Colonic mucosa (tissue), 4 donors: ENCODE measurements around the gene PIGC. TPM values are rescaled to one million over a fixed set of nuclear protein-coding genes. Genes with fewer than 3 reads are reported as not detected.

ENCODE experiments used
- DNase-seq: peaks from one replicate; pipeline ENCODE4 v3.0.0-alpha.2; 2020
- H3K27ac ChIP-seq: fragments of 200-600 bp; one replicate; pipeline ENCODE4 v1.8.0; 2021
- H3K27me3 ChIP-seq: fragments of 200-600 bp; one replicate; pipeline ENCODE4 v1.8.0; 2021
- H3K36me3 ChIP-seq: fragments of 200-600 bp; one replicate; pipeline ENCODE4 v1.8.0; 2021
- H3K4me1 ChIP-seq: fragments of 200-600 bp; one replicate; pipeline ENCODE4 v1.8.0; 2021; ENCODE audit warnings: mild to moderate bottlenecking
- H3K4me3 ChIP-seq: fragments of 200-600 bp; one replicate; pipeline ENCODE4 v1.8.0; 2021
- H3K9ac ChIP-seq, 2 donors: one replicate each; pipeline ENCODE4 v1.7.0; 2013; ENCODE audit warnings: control low read depth in 2 of 2, low read depth in 2 of 2, low read length in 2 of 2
- H3K9me3 ChIP-seq: fragments of 200-600 bp; one replicate; pipeline ENCODE4 v1.8.0; 2021
- intact Hi-C: fragments of 100-400 bp; cut with DNase I; formaldehyde crosslinking; loops from one replicate; pipeline ENCODE4 v1.14.1; 2022
- total RNA-seq, 2 donors: library from RNA; stranded (reverse); fragmentation: NEBNext Ultra II Directional in 1 of 2; extraction: Animal tissue kit (Norgen Biotek cat#: 25700) in 1 of 2; gene quantifications; one replicate each; pipeline ENCODE4 v1.2.1, GENCODE V29; 2021
- TF ChIP-seq, protein P1 (sequence below): fragments of 200-600 bp; IDR thresholded peaks from one replicate; pipeline ENCODE4 v1.8.0; 2022; ENCODE audit warnings: antibody characterized with exemption, mild to moderate bottlenecking
- donor health status: healthy.
- donor health status: DM: no; HTN: no; CAD: no.
- donor health status: DM: no; HTN: no; CAD: no.

PIGC gene
- total RNA-seq, 2 donors from 2014 or later: 20.5 to 24.1 TPM

DNA sequence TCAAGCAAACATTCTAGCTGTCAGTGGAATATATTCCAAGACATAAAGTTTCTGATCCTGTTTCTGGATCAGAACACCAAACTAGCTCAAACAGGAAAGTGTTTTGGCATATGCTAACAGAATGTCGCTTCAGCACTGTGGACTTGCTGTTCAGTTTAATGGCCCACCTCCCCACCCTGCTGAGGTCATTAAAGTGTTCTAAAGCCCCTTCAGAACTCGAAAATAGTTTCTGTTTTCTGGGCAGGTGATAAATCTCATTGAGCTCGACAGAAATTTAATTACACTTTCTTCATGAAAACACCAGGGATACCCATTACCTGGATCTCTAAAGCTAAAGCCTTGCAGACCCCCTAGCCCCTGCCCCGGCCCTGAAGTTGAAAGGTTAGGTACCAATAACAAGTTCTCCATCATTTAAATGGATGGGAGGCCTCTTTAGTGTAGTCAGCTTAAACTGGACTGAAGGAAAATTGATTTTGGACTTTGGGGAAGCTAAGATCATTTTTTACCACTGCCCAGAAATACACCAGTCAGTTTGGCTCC is 27.3 kb downstream of the PIGC start:
- H3K36me3 ChIP-seq: no peaks in the 10 kb centered on the region
- H3K27ac ChIP-seq: no peak overlapping the region
- no peaks in the 10 kb centered on the region for H3K27me3 ChIP-seq
- TF ChIP-seq, protein P1, sequence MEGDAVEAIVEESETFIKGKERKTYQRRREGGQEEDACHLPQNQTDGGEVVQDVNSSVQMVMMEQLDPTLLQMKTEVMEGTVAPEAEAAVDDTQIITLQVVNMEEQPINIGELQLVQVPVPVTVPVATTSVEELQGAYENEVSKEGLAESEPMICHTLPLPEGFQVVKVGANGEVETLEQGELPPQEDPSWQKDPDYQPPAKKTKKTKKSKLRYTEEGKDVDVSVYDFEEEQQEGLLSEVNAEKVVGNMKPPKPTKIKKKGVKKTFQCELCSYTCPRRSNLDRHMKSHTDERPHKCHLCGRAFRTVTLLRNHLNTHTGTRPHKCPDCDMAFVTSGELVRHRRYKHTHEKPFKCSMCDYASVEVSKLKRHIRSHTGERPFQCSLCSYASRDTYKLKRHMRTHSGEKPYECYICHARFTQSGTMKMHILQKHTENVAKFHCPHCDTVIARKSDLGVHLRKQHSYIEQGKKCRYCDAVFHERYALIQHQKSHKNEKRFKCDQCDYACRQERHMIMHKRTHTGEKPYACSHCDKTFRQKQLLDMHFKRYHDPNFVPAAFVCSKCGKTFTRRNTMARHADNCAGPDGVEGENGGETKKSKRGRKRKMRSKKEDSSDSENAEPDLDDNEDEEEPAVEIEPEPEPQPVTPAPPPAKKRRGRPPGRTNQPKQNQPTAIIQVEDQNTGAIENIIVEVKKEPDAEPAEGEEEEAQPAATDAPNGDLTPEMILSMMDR: no peak
- no peak for DNase-seq
- no peaks in the 10 kb centered on the region for H3K9me3 ChIP-seq
- H3K4me1 ChIP-seq: no peaks in the 10 kb centered on the region
- H3K9ac ChIP-seq: no peak overlapping the region
- intact Hi-C loops: no loop called here
- no peak overlapping the region for H3K4me3 ChIP-seq

DNA sequence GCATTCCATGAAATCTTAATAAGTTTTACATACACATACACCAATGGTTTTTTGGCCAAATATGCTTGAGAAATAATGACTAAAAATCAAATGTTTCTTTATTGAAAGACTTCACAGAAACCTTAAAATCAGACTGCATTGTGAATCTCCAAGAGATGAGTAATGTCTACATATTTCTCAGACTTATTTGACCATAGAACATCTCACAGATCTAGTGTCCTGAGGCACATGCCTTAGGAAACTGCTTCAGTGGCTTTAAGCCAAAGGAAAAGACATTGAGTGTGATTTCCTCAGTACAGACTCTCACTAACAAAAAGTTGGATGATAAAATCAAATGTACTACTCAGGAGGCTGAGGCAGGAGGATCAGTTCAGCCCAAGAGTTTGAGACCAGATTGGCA is 29.5 kb downstream of the PIGC start:
- intact Hi-C loops: no loop called here
- H3K9me3 ChIP-seq: no peaks in the 10 kb centered on the region
- no peak overlapping the region for H3K4me3 ChIP-seq
- TF ChIP-seq, protein P1: no peak
- H3K36me3 ChIP-seq: no peaks in the 10 kb centered on the region
- H3K27ac ChIP-seq: no peak overlapping the region
- no peaks in the 10 kb centered on the region for H3K27me3 ChIP-seq
- DNase-seq: no peak
- no peaks in the 10 kb centered on the region for H3K4me1 ChIP-seq
- H3K9ac ChIP-seq: no peak overlapping the region

DNA sequence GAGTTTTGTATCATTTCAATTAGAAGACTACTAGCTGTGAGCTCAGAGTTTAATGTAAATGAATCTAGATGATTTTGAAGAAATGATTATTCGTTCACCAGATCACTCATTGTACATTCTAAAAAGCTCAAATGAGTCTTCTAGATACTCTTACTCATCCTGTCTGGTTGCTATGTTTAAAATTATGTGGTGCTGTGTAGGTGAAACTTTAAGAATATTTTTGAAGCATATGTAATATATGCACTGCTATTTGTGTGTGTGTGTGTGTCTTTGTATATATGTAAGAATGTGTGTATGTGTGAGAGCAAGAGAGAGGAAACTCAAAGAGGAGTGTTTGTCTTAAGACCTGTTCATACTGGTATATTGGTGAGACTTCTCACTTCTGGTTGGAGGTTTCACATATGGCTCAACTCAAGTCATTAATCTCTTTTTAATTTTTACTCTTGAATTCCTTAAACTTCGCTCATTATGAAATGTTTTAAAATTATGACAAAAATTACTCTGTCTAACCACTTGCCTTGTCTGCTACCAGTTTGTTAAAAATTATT is 32.0 kb downstream of the PIGC start:
- Histone ChIP-seq H3K4me1 (no peaks in the 10 kb centered on the region), H3K27ac (no peak overlapping the region), H3K27me3 (no peaks in the 10 kb centered on the region), H3K36me3 (no peaks in the 10 kb centered on the region), H3K9ac (no peak overlapping the region), H3K4me3 (no peak overlapping the region), H3K9me3 (no peaks in the 10 kb centered on the region)
- DNase-seq: no peak
- intact Hi-C loops: no loop called here
- TF ChIP-seq, protein P1: no peak

DNA sequence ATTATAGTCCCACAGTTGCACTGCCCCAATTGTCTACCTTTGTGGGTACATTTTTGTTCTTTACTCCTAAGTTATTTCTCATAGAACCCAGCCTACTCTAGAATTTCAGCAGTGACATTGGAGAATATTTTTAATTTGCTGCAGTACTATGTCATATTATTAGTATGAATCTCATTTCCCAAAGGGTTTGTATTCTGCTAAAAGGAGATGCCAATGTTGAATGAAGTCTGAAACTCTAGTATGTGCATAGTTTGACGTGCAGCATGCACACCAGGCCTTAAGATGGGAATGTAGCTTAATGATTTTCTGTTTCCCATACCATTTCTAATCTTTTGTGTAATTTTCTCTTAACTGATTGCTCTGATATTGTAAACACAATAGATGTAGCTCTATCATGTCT is 33.8 kb downstream of the PIGC start:
- intact Hi-C loops: no loop called here
- no peak overlapping the region for H3K27ac ChIP-seq
- H3K4me1 ChIP-seq: no peaks in the 10 kb centered on the region
- H3K27me3 ChIP-seq: no peaks in the 10 kb centered on the region
- H3K9ac ChIP-seq: no peak overlapping the region
- H3K9me3 ChIP-seq: no peaks in the 10 kb centered on the region
- H3K4me3 ChIP-seq: no peak overlapping the region
- H3K36me3 ChIP-seq: no peaks in the 10 kb centered on the region
- no peak for DNase-seq
- TF ChIP-seq, protein P1: no peak

DNA sequence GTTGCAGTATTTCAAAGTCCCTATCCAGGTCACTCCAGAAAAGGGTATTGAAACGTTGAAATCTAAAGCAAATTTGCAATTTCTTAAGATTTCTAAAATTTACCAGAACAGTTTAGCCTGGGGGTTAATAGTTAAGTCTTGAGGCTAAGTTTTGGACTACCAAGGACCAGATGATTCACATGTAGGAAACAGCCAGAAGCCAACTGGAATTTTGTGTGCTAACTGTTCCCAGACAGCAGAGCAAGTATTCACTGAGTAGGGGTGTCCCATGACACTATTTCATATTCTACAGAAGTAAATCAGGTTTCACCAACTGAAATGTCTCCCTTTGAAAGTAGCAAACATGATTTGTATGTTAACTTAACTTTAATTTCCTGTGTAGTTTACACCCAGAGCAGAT is 34.9 kb downstream of the PIGC start:
- TF ChIP-seq, protein P1: no peak
- DNase-seq: no peak
- Histone ChIP-seq H3K9me3 (no peaks in the 10 kb centered on the region), H3K4me3 (no peak overlapping the region), H3K4me1 (no peaks in the 10 kb centered on the region), H3K27ac (no peak overlapping the region), H3K9ac (no peak overlapping the region), H3K36me3 (no peaks in the 10 kb centered on the region), H3K27me3 (no peaks in the 10 kb centered on the region)
- intact Hi-C loops: loop anchor here (10.0 kb wide), 1 partner anchor 404 kb away; no protein-coding TSS in a partner anchor
